Measurements from ENCODE around the gene UROC1.

DNA sequence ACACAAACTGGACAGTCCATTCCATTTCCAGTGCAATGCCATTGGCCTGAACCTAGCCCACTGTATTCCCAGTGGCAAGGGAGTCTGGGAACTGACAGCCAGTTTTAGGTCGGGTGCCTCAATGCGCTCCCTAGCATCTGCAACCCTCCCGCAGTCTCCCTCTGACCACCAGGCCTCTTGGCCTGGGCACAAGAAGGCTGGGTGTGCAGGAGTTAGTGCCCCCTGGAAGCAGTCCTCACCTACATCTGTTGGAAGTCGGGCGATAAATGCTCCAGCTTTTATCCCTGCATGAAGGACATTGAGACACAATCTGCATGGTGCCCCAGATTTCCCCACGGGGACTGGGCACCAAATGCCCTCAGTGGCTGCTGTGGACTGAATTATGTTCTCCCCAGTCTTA is 28.4 kb upstream of the UROC1 start:
- TF ChIP-seq CTCF (conservative IDR thresholded peaks at IDR 0.05; ENCODE audit: low read length) (no peak), EZH2phosphoT487 (IDR thresholded peaks at IDR 0.05; ENCODE audit: borderline replicate concordance) (no peak)

Measured in Loucy (cell line).